IMR-90 (cell line): ENCODE data around the gene FARP1. TPM values are rescaled to one million over a fixed set of nuclear protein-coding genes. Genes with fewer than 3 reads are reported as not detected.

Source experiments
- ATAC-seq: fragments of 200-7000 bp; cut with Tn5 transposase; 2 replicates; pipeline ENCODE4 v1.9.1; 2020; ENCODE audit warnings: low read depth, mild to moderate bottlenecking, moderate library complexity
- BruUV-seq: library from RNA; stranded (reverse); fragments of 400-500 nt; replicated peaks from 2 replicates; lab custom pipeline; 2021; lab: Mats Ljungman, UMichigan
- CTCF ChIA-PET: fragments of 300-600 bp; formaldehyde crosslinking; extraction: SDS; loops from one replicate; lab custom pipeline; 2021; ENCODE audit warnings: antibody characterized with exemption; lab: Yijun Ruan, JAX
- POLR2A ChIA-PET: fragments of 300-600 bp; sonication (Branson Sonifier 250); formaldehyde crosslinking; loops from one replicate; lab custom pipeline; 2022; ENCODE audit warnings: antibody characterized with exemption; ENCODE audit not compliant: unreplicated experiment; lab: Charles Lee
- DNase-seq: peaks from one replicate; pipeline ENCODE4 v3.0.0; 2013
- H2AFZ ChIP-seq: replicated peaks from 2 replicates; pipeline ENCODE3; 2013; ENCODE audit warnings: low read length, mild to moderate bottlenecking; ENCODE audit not compliant: poor library complexity
- H2AK5ac ChIP-seq: 2 replicates; pipeline ENCODE4 v1.6.1; 2013; ENCODE audit warnings: low read depth, low read length, inconsistent platforms
- H2AK9ac ChIP-seq: replicated peaks from 2 replicates; pipeline ENCODE3; 2013; ENCODE audit warnings: mild to moderate bottlenecking, low read depth, low read length, moderate library complexity; ENCODE audit not compliant: poor library complexity
- H2BK120ac ChIP-seq: 2 replicates; pipeline ENCODE4 v1.6.1; 2013; ENCODE audit warnings: low read depth, low read length, inconsistent platforms
- H2BK15ac ChIP-seq: 3 replicates; pipeline ENCODE4 v1.6.1; 2013; ENCODE audit warnings: low read depth, low read length, inconsistent platforms
- H2BK20ac ChIP-seq: 2 replicates; pipeline ENCODE4 v1.6.1; 2013; ENCODE audit warnings: low read depth, mild to moderate bottlenecking, inconsistent platforms, low read length, moderate library complexity
- H2BK5ac ChIP-seq: 2 replicates; pipeline ENCODE4 v1.6.1; 2013; ENCODE audit warnings: mild to moderate bottlenecking, low read depth, low read length, inconsistent platforms; ENCODE audit not compliant: poor library complexity, severe bottlenecking
- H3K14ac ChIP-seq: replicated peaks from 2 replicates; pipeline ENCODE4 v1.6.1; 2013; ENCODE audit warnings: low read depth, low read length, inconsistent platforms
- H3K18ac ChIP-seq: 2 replicates; pipeline ENCODE4 v1.6.1; 2013; ENCODE audit warnings: low read depth, low read length, control low read depth
- H3K23ac ChIP-seq: 2 replicates; pipeline ENCODE4 v1.6.1; 2013; ENCODE audit warnings: low read depth, low read length, inconsistent platforms
- H3K27ac ChIP-seq: 2 replicates; pipeline ENCODE4 v1.5.1; 2013; ENCODE audit warnings: mild to moderate bottlenecking, control low read depth, low read length; ENCODE audit not compliant: insufficient read depth
- H3K27me3 ChIP-seq: 2 replicates; pipeline ENCODE4 v1.6.1; 2013; ENCODE audit warnings: low read length; ENCODE audit not compliant: control insufficient read depth, insufficient read depth
- H3K36me3 ChIP-seq: 2 replicates; pipeline ENCODE4 v1.6.1; 2013; ENCODE audit warnings: low read length, mixed read lengths; ENCODE audit not compliant: control insufficient read depth, insufficient read depth
- H3K4ac ChIP-seq: 2 replicates; pipeline ENCODE4 v1.6.1; 2013; ENCODE audit warnings: low read depth, low read length, inconsistent platforms
- H3K4me1 ChIP-seq: 2 replicates; pipeline ENCODE4 v1.6.1; 2013; ENCODE audit warnings: low read length, mixed read lengths; ENCODE audit not compliant: control insufficient read depth, insufficient read depth
- H3K4me2 ChIP-seq: 2 replicates; pipeline ENCODE4 v1.6.1; 2013; ENCODE audit warnings: low read depth, mild to moderate bottlenecking, control low read depth, low read length, moderate library complexity
- H3K4me3 ChIP-seq: 2 replicates; pipeline ENCODE4 v1.5.1; 2013; ENCODE audit warnings: low read depth, mild to moderate bottlenecking, control low read depth, low read length, moderate library complexity; ENCODE audit not compliant: insufficient read depth
- H3K56ac ChIP-seq: 2 replicates; pipeline ENCODE4 v1.6.1; 2013; ENCODE audit warnings: low read length, inconsistent platforms; ENCODE audit not compliant: insufficient read depth; ENCODE audit errors: extremely low read depth
- H3K79me1 ChIP-seq, 2 experiments: 2 replicates each; pipeline ENCODE4 v1.6.1; 2013; ENCODE audit warnings: low read length in 2 of 2, inconsistent platforms in 1 of 2, low read depth in 1 of 2
- H3K9ac ChIP-seq: 2 replicates; pipeline ENCODE4 v1.6.1; 2013; ENCODE audit warnings: low read depth, low read length, control low read depth
- H3K9me1 ChIP-seq: 2 replicates; pipeline ENCODE4 v1.6.1; 2013; ENCODE audit warnings: low read length, inconsistent platforms; ENCODE audit not compliant: insufficient read depth
- H3K9me3 ChIP-seq: 2 replicates; pipeline ENCODE4 v1.6.1; 2013; ENCODE audit warnings: low read length; ENCODE audit not compliant: control insufficient read depth, insufficient read depth
- H4K20me1 ChIP-seq: 2 replicates; pipeline ENCODE4 v1.6.1; 2013; ENCODE audit warnings: low read length, inconsistent platforms; ENCODE audit not compliant: insufficient read depth
- H4K5ac ChIP-seq: 2 replicates; pipeline ENCODE4 v1.6.1; 2013; ENCODE audit warnings: mild to moderate bottlenecking, low read depth, low read length, control low read depth
- H4K8ac ChIP-seq, 2 experiments: 2 replicates each; pipeline ENCODE4 v1.6.1; 2013; ENCODE audit warnings: low read depth in 2 of 2, low read length in 2 of 2, control low read depth in 1 of 2, inconsistent platforms in 1 of 2
- H4K91ac ChIP-seq: 2 replicates; pipeline ENCODE4 v1.6.1; 2013; ENCODE audit warnings: low read depth, low read length, inconsistent platforms; ENCODE audit not compliant: insufficient read depth
- BHLHE40 ChIP-seq: fragments of 150-350 bp; IDR thresholded peaks from 2 replicates; pipeline ENCODE4 v1.6.1; 2016; ENCODE audit warnings: mild to moderate bottlenecking, low read depth, low read length
- CEBPB ChIP-seq: IDR thresholded peaks from 2 replicates; pipeline ENCODE4 v1.6.1; 2012; ENCODE audit warnings: low read depth, low read length, improper control_type of control experiment
- CHD1 ChIP-seq: IDR thresholded peaks from 2 replicates; pipeline ENCODE4 v1.6.1; 2012; ENCODE audit warnings: low read depth, low read length, improper control_type of control experiment
- CTCF ChIP-seq: conservative IDR thresholded peaks from 2 replicates; pipeline ENCODE4 v1.5.1; 2012; ENCODE audit warnings: mild to moderate bottlenecking, low read depth, low read length, improper control_type of control experiment
- FOS ChIP-seq: fragments of 150-350 bp; IDR thresholded peaks from 2 replicates; pipeline ENCODE4 v1.6.1; 2016; ENCODE audit warnings: low read depth, low read length
- MAFK ChIP-seq: IDR thresholded peaks from 2 replicates; pipeline ENCODE4 v1.6.1; 2012; ENCODE audit warnings: low read depth, low read length, improper control_type of control experiment
- MAZ ChIP-seq: IDR thresholded peaks from 2 replicates; pipeline ENCODE4 v1.6.1; 2012; ENCODE audit warnings: low read depth, mild to moderate bottlenecking, low read length, improper control_type of control experiment, moderate library complexity, borderline replicate concordance
- MXI1 ChIP-seq: IDR thresholded peaks from 2 replicates; pipeline ENCODE4 v1.6.1; 2012; ENCODE audit warnings: low read depth, mild to moderate bottlenecking, low read length, moderate library complexity, borderline replicate concordance
- NFE2L2 ChIP-seq: fragments of 150-350 bp; IDR thresholded peaks from 2 replicates; pipeline ENCODE4 v1.6.1; 2016; ENCODE audit warnings: low read depth, mild to moderate bottlenecking, low read length
- POLR2A ChIP-seq: IDR thresholded peaks from 2 replicates; pipeline ENCODE4 v1.6.1; 2012; ENCODE audit warnings: mild to moderate bottlenecking, low read depth, low read length
- RAD21 ChIP-seq: IDR thresholded peaks from 2 replicates; pipeline ENCODE4 v1.6.1; 2012; ENCODE audit warnings: low read length, improper control_type of control experiment
- RCOR1 ChIP-seq: IDR thresholded peaks from 2 replicates; pipeline ENCODE4 v1.6.1; 2012; ENCODE audit warnings: mild to moderate bottlenecking, low read length, improper control_type of control experiment; ENCODE audit not compliant: insufficient replicate concordance
- RFX5 ChIP-seq: IDR thresholded peaks from 2 replicates; pipeline ENCODE4 v1.8.0; 2012; ENCODE audit warnings: low read depth, mild to moderate bottlenecking, low read length, moderate library complexity
- SMC3 ChIP-seq: fragments of 150-350 bp; IDR thresholded peaks from 2 replicates; pipeline ENCODE4 v1.6.1; 2016; ENCODE audit warnings: low read depth, mild to moderate bottlenecking, antibody characterized with exemption, low read length, moderate library complexity
- USF2 ChIP-seq: fragments of 150-350 bp; IDR thresholded peaks from 2 replicates; pipeline ENCODE4 v1.6.1; 2017; ENCODE audit warnings: mild to moderate bottlenecking, antibody characterized with exemption, low read length, low read depth
- WGBS, 2 experiments: methylation state at CpG; one replicate each; pipeline versions ENCODE4 v1.1.5 to v1.1.7; 2013; ENCODE audit warnings: missing lambda C conversion rate in 2 of 2; ENCODE audit not compliant: insufficient read length in 1 of 2; ENCODE audit errors: extremely low coverage in 2 of 2; 5-methylcytosine and 5-hydroxymethylcytosine counted together
- dilution Hi-C: fragments of 300-500 bp; cut with HindIII; formaldehyde crosslinking; loops from one replicate; pipeline ENCODE4 v1.14.3; 2018; ENCODE audit warnings: low sequenced_read_pairs; ENCODE audit not compliant: unreplicated experiment
- in situ Hi-C: fragments of 300-500 bp; cut with MboI; formaldehyde crosslinking; loops from 3 replicates; pipeline ENCODE4 v1.14.3; 2019; ENCODE audit warnings: low sequenced_read_pairs, inconsistent platforms, mixed read lengths
- intact Hi-C: fragments of 100-400 bp; cut with micrococcal nuclease; formaldehyde crosslinking; loops from 2 replicates; pipeline ENCODE4 v1.10.0; 2022
- polyA plus RNA-seq, 3 experiments: library from polyadenylated mRNA; depleted of rRNA; stranded (reverse); fragments of >200 nt; gene quantifications; 2 replicates each; pipeline ENCODE4 v1.2.3, GENCODE V29; 2012; ENCODE audit warnings: low replicate concordance in 1 of 3
- total RNA-seq: library from RNA; depleted of rRNA; stranded (reverse); fragments of >200 nt; gene quantifications from 2 replicates; pipeline ENCODE4 v1.2.3, GENCODE V29; 2012
- TF ChIP-seq, protein P1 (sequence below): fragments of 150-350 bp; IDR thresholded peaks from 2 replicates; pipeline ENCODE4 v1.6.1; 2016; ENCODE audit warnings: low read depth, mild to moderate bottlenecking, low read length, moderate library complexity, borderline replicate concordance

Gene FARP1
- total and polyA plus RNA-seq, 2 of the 4 experiments (the other 2 are of a cell fraction), result 39.6 to 57.0 TPM

DNA sequence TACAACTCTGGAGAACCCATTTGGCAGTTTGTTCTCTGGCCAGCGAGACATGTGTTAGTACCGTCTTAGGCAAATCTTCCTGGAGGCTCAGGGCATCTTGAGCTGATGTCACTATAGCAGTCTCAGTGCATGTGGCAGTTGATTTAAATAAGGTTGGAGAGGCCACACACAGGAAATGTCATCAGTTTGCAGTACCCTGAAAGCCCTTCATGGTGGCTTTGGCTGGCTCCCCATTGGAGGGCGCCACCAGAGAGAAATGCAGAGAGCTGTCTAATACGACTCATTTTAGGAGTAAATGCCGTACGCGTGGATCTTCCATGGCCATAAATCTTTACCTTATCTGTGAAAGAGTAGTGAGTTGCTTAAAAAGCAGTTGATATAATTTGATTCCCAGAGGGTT is 270.9 kb downstream of the FARP1 start:
- dilution Hi-C loops (no loop called here), in situ Hi-C loops (no loop called here), intact Hi-C loops (no loop called here)
- H3K9ac ChIP-seq, result no peak overlapping the region
- H2AK5ac ChIP-seq, result no peak overlapping the region
- peaks cover 69% of the 10 kb centered on the region for H3K36me3 ChIP-seq
- peaks cover 6 to 42% of the 10 kb centered on the region in 2 experiments; a peak in 2 of 4 replicates for H3K79me1 ChIP-seq
- peaks cover 14% of the 10 kb centered on the region for H3K9me1 ChIP-seq
- H2BK20ac ChIP-seq, result no peak overlapping the region
- H3K9me3 ChIP-seq, result no peaks in the 10 kb centered on the region
- DNase-seq (no peak), ATAC-seq (no peak)
- no peak overlapping the region for H3K4me2 ChIP-seq
- no peak overlapping the region for H3K4ac ChIP-seq
- no peak overlapping the region for H2BK5ac ChIP-seq
- H4K91ac ChIP-seq, result no peak overlapping the region
- no peak overlapping the region for H2AK9ac ChIP-seq
- ChIA-PET POLR2A (interaction anchor here (0.9 kb wide), 1 partner anchor 112 kb away, joined by 3 read pairs; no protein-coding TSS in a partner anchor), CTCF (no interaction called here)
- TF ChIP-seq MAZ (no peak), NFE2L2 (no peak), MXI1 (no peak), CHD1 (no peak), CTCF (no peak), BHLHE40 (no peak), FOS (no peak), RFX5 (no peak), SMC3 (no peak), POLR2A (no peak), CEBPB (no peak), USF2 (no peak), MAFK (no peak), RCOR1 (no peak), RAD21 (no peak)
- TF ChIP-seq, protein P1, sequence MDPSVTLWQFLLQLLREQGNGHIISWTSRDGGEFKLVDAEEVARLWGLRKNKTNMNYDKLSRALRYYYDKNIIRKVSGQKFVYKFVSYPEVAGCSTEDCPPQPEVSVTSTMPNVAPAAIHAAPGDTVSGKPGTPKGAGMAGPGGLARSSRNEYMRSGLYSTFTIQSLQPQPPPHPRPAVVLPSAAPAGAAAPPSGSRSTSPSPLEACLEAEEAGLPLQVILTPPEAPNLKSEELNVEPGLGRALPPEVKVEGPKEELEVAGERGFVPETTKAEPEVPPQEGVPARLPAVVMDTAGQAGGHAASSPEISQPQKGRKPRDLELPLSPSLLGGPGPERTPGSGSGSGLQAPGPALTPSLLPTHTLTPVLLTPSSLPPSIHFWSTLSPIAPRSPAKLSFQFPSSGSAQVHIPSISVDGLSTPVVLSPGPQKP, result no peak
- H3K14ac ChIP-seq, result no peak overlapping the region
- H3K4me1 ChIP-seq, result no peaks in the 10 kb centered on the region
- no peak overlapping the region for H4K5ac ChIP-seq
- H3K23ac ChIP-seq, result no peak overlapping the region
- WGBS, 2 experiments, result no CpG with 5 or more reads among the region's 7 CpGs
- no peak overlapping the region for H2BK120ac ChIP-seq
- H3K56ac ChIP-seq, result no peak overlapping the region; the same call in 1 of the 2 replicates
- H3K18ac ChIP-seq, result no peak overlapping the region
- BruUV-seq, result no TSS peak
- no peaks in the 10 kb centered on the region for H3K27me3 ChIP-seq
- H3K27ac ChIP-seq, result no peak overlapping the region
- H4K8ac ChIP-seq, result no peak overlapping the region
- H2AFZ ChIP-seq, result no peak overlapping the region
- H2BK15ac ChIP-seq, result no peak overlapping the region
- no peaks in the 10 kb centered on the region for H4K20me1 ChIP-seq
- H3K4me3 ChIP-seq, result no peak overlapping the region
